Body of pancreas (tissue), 4 donors: ENCODE measurements around the gene MAGEA2B. TPM values are rescaled to one million over a fixed set of nuclear protein-coding genes. Genes with fewer than 3 reads are reported as not detected.
"Not testable (repeated sequence)": the region's sequence is repeated elsewhere in the genome, so short reads cannot be mapped to it uniquely, and the experiment has no call there.

Experiments
- ATAC-seq: fragments of 150-250 bp; one replicate; pipeline ENCODE4 v1.9.1; 2016
- DNase-seq, 4 donors: peaks; one replicate each; pipeline ENCODE4 v3.0.0-alpha.2; 2019
- H3K27ac ChIP-seq, 4 donors: fragments of 200-600 bp; sonication (generic); 1 replicate in 3 of 4; 2 replicates in 1 of 4; pipeline versions ENCODE4 v1.5.1 to v1.6.1; 2016 to 2019; ENCODE audit warnings: mild to moderate bottlenecking in 1 of 4, mixed read lengths in 1 of 4, moderate library complexity in 1 of 4
- H3K27me3 ChIP-seq, 2 donors: fragments of 200-600 bp; sonication (generic); one replicate each; pipeline ENCODE4 v1.6.0; 2016; ENCODE audit warnings: mild to moderate bottlenecking in 1 of 2
- H3K36me3 ChIP-seq, 2 donors: fragments of 200-600 bp; sonication (generic); replicated peaks in 1 of 2; 2 replicates each; pipeline ENCODE4 v1.5.1; 2016; ENCODE audit warnings: low read depth in 2 of 2; ENCODE audit not compliant: insufficient read depth in 1 of 2
- H3K4me1 ChIP-seq: fragments of 200-600 bp; sonication (generic); one replicate; pipeline ENCODE4 v1.6.0; 2016
- H3K4me3 ChIP-seq, 2 donors: fragments of 200-600 bp; sonication (generic); 1 replicate in 1 of 2; 2 replicates in 1 of 2; pipeline ENCODE4 v1.5.1; 2016 to 2019
- H3K9me3 ChIP-seq, 3 donors: fragments of 200-600 bp; sonication (generic); 1 replicate in 2 of 3; 2 replicates in 1 of 3; pipeline ENCODE4 v1.5.1; 2016
- CTCF ChIP-seq, 7 experiments: fragments of 450-650 bp in 4 of 7; fragments of 200-600 bp in 3 of 7; sonication (generic) in 3 of 7; IDR thresholded peaks; one replicate each; pipeline ENCODE4 v1.5.1; 2016 to 2019; ENCODE audit warnings: antibody characterized with exemption in 7 of 7
- POLR2A ChIP-seq, 3 donors: fragments of 450-650 bp; IDR thresholded peaks; one replicate each; pipeline ENCODE4 v1.6.1; 2016; ENCODE audit warnings: antibody characterized with exemption in 3 of 3, mild to moderate bottlenecking in 2 of 3
- WGBS, 2 donors: methylation state at CpG; one replicate each; pipeline ENCODE4 v1.1.5; 2017; 5-methylcytosine and 5-hydroxymethylcytosine counted together
- intact Hi-C: fragments of 100-400 bp; cut with DNase I; formaldehyde crosslinking; loops from one replicate; pipeline ENCODE4 v1.15.1; 2023
- total RNA-seq, 2 donors: library from RNA; depleted of rRNA; stranded (reverse); fragments of >200 nt; gene quantifications; one replicate each; pipeline ENCODE4 v1.1.0, GENCODE V29; 2016

The MAGEA2B gene
- total RNA-seq, 2 donors from 2014 or later: not detected

GRCh38 chrX:152735860-152736511 lies 21.6 kb downstream of the MAGEA2B start:
- TF ChIP-seq POLR2A (IDR thresholded peaks at IDR 0.05) (no peak), CTCF (IDR thresholded peaks at IDR 0.05) (no peak)
- ATAC-seq: no peak
- H3K4me1 ChIP-seq: no peaks in the 10 kb centered on the region
- no peaks in the 10 kb centered on the region for H3K9me3 ChIP-seq
- WGBS, 2 donors: 87 to 100% methylated on average over 2 to 8 of the region's 12 CpGs
- no peak overlapping the region for H3K4me3 ChIP-seq
- DNase-seq: peak in 1 of 4 donors; percentile 7
- no peaks in the 10 kb centered on the region for H3K36me3 ChIP-seq
- intact Hi-C loops: no loop called here
- H3K27ac ChIP-seq: no peak overlapping the region
- H3K27me3 ChIP-seq: no peaks in the 10 kb centered on the region

GRCh38 chrX:152736528-152736927 lies 22.1 kb downstream of the MAGEA2B start:
- H3K27ac ChIP-seq, H3K36me3 ChIP-seq, intact Hi-C loops, H3K27me3 ChIP-seq, H3K4me3 ChIP-seq, H3K4me1 ChIP-seq, ATAC-seq, H3K9me3 ChIP-seq: not testable (repeated sequence)
- peak in 1 of 4 donors; percentile 2 for DNase-seq
- 74 to 83% methylated on average over 6 to 12 of the region's 12 CpGs for whole genome bisulfite sequencing, 2 donors

- no peak overlapping the region for H3K4me3 ChIP-seq
- no peak for TF ChIP-seq CTCF (IDR thresholded peaks at IDR 0.05)
- no peak for TF ChIP-seq POLR2A (IDR thresholded peaks at IDR 0.05)
- 77 to 87% methylated on average over 5 of the region's 5 CpGs for WGBS, 2 donors
- ATAC-seq (no peak), DNase-seq (no peak)
- no peaks in the 10 kb centered on the region for H3K4me1 ChIP-seq
- H3K27me3 ChIP-seq: no peaks in the 10 kb centered on the region
- H3K36me3 ChIP-seq: no peaks in the 10 kb centered on the region
- no peaks in the 10 kb centered on the region for H3K9me3 ChIP-seq
- intact Hi-C loops: no loop called here
- no peak overlapping the region for H3K27ac ChIP-seq
Observed at GRCh38 chrX:152738560-152738959, 24.1 kb downstream of the MAGEA2B start.

GRCh38 chrX:152753686-152754650 lies 39.5 kb downstream of the MAGEA2B start, which contains the start of gene MAGEA2:
Gene MAGEA2, minus strand, starts transcription at chrX:152753842. Its CDS starts 2,479 bp downstream, at chrX:152751363.
- intact Hi-C loops, DNase-seq, ATAC-seq, H3K4me3 ChIP-seq, H3K36me3 ChIP-seq, H3K27me3 ChIP-seq, H3K9me3 ChIP-seq, H3K4me1 ChIP-seq, H3K27ac ChIP-seq: not testable (repeated sequence)
- WGBS, 2 donors: no CpG with 5 or more reads among the region's 35 CpGs

- WGBS, 2 donors: no CpG with 5 or more reads among the region's 5 CpGs
- H3K36me3 ChIP-seq, ATAC-seq, H3K9me3 ChIP-seq, H3K4me3 ChIP-seq, intact Hi-C loops, H3K27me3 ChIP-seq, H3K4me1 ChIP-seq, DNase-seq, H3K27ac ChIP-seq: not testable (repeated sequence)
Observed at GRCh38 chrX:152754871-152755270, 40.4 kb downstream of the MAGEA2B start.

- H3K27me3 ChIP-seq, H3K4me3 ChIP-seq, H3K36me3 ChIP-seq, H3K9me3 ChIP-seq, intact Hi-C loops, H3K27ac ChIP-seq, DNase-seq, H3K4me1 ChIP-seq, ATAC-seq: not testable (repeated sequence)
- no CpG with 5 or more reads among the region's 2 CpGs for WGBS, 2 donors
Observed at GRCh38 chrX:152758918-152759317, 44.5 kb downstream of the MAGEA2B start, which contains the start of gene CSAG3. Gene CSAG3, plus strand, starts transcription at chrX:152759218.

GRCh38 chrX:152759544-152759943 lies 45.1 kb downstream of the MAGEA2B start:
- 73 to 100% methylated on average over 1 to 3 of the region's 7 CpGs for WGBS, 2 donors
- ATAC-seq, H3K4me3 ChIP-seq, H3K4me1 ChIP-seq, DNase-seq, intact Hi-C loops, H3K36me3 ChIP-seq, H3K9me3 ChIP-seq, H3K27ac ChIP-seq, H3K27me3 ChIP-seq: not testable (repeated sequence)

GRCh38 chrX:152761582-152761981 lies 47.2 kb downstream of the MAGEA2B start:
- H3K27ac ChIP-seq, H3K9me3 ChIP-seq, DNase-seq, intact Hi-C loops, H3K4me3 ChIP-seq, H3K4me1 ChIP-seq, H3K27me3 ChIP-seq, ATAC-seq, H3K36me3 ChIP-seq: not testable (repeated sequence)
- WGBS, 2 donors: no CpG with 5 or more reads among the region's 7 CpGs

- H3K9me3 ChIP-seq, ATAC-seq, intact Hi-C loops, H3K4me3 ChIP-seq, DNase-seq, H3K27me3 ChIP-seq, H3K36me3 ChIP-seq, H3K27ac ChIP-seq, H3K4me1 ChIP-seq: not testable (repeated sequence)
- 68 to 76% methylated on average over 3 to 7 of the region's 9 CpGs for WGBS, 2 donors
Observed at GRCh38 chrX:152766562-152766961, 52.1 kb downstream of the MAGEA2B start.
